Hepatocyte (in vitro differentiated cells): ENCODE data around the gene HEYL. TPM values are rescaled to one million over a fixed set of nuclear protein-coding genes. Genes with fewer than 3 reads are reported as not detected.

Experiments used
- DNase-seq: peaks from one replicate; pipeline ENCODE4 v3.0.0-alpha.2; 2016; ENCODE audit warnings: low spot score
- H2AFZ ChIP-seq: fragments of 200-600 bp; sonication (generic); 2 replicates; pipeline ENCODE4 v1.6.0; 2016; ENCODE audit warnings: antibody characterized with exemption, mild to moderate bottlenecking
- H3K27ac ChIP-seq: fragments of 200-600 bp; sonication (generic); 2 replicates; pipeline ENCODE4 v1.5.1; 2016; ENCODE audit warnings: mild to moderate bottlenecking
- H3K27me3 ChIP-seq: fragments of 200-600 bp; sonication (generic); 2 replicates; pipeline ENCODE4 v1.6.1; 2016
- H3K36me3 ChIP-seq: fragments of 200-600 bp; sonication (generic); replicated peaks from 2 replicates; pipeline ENCODE4 v1.5.1; 2016; ENCODE audit warnings: low read depth; ENCODE audit not compliant: insufficient read depth
- H3K4me1 ChIP-seq: fragments of 200-600 bp; sonication (generic); 2 replicates; pipeline ENCODE4 v1.5.1; 2016; ENCODE audit warnings: mild to moderate bottlenecking, moderate library complexity; ENCODE audit not compliant: insufficient read depth
- H3K4me2 ChIP-seq: fragments of 200-600 bp; sonication (generic); 2 replicates; pipeline ENCODE4 v1.6.0; 2016
- H3K4me3 ChIP-seq: fragments of 200-600 bp; sonication (generic); 2 replicates; pipeline ENCODE4 v1.5.1; 2016; ENCODE audit warnings: mild to moderate bottlenecking
- H3K79me2 ChIP-seq: fragments of 200-600 bp; sonication (generic); 2 replicates; pipeline ENCODE4 v1.6.0; 2017; ENCODE audit warnings: mild to moderate bottlenecking
- H3K9me2 ChIP-seq: fragments of 200-600 bp; sonication (generic); replicated peaks from 2 replicates; pipeline ENCODE4 v1.6.0; 2017; ENCODE audit warnings: mild to moderate bottlenecking; ENCODE audit not compliant: insufficient read depth
- H3K9me3 ChIP-seq: fragments of 200-600 bp; sonication (generic); 2 replicates; pipeline ENCODE4 v1.5.1; 2016; ENCODE audit warnings: low read depth, mild to moderate bottlenecking
- H4K20me1 ChIP-seq: fragments of 200-600 bp; sonication (generic); 2 replicates; pipeline ENCODE4 v1.6.0; 2016; ENCODE audit warnings: mild to moderate bottlenecking; ENCODE audit not compliant: insufficient read depth, poor library complexity, severe bottlenecking
- CTCF ChIP-seq: fragments of 200-600 bp; sonication (generic); IDR thresholded peaks from 2 replicates; pipeline ENCODE4 v1.5.1; 2016; ENCODE audit warnings: antibody characterized with exemption, mild to moderate bottlenecking; ENCODE audit not compliant: poor library complexity
- EZH2 ChIP-seq: fragments of 200-600 bp; sonication (generic); IDR thresholded peaks from 2 replicates; pipeline ENCODE4 v1.6.1; 2016; ENCODE audit warnings: antibody characterized with exemption, mild to moderate bottlenecking, borderline replicate concordance
- EZH2phosphoT487 ChIP-seq: fragments of 200-600 bp; sonication (generic); IDR thresholded peaks from one replicate; pipeline ENCODE4 v1.6.1; 2018; ENCODE audit warnings: antibody characterized with exemption, mild to moderate bottlenecking, low read depth, moderate library complexity; ENCODE audit not compliant: unreplicated experiment, severe bottlenecking
- WGBS: methylation state at CpG from one replicate; pipeline ENCODE4 v1.1.6; 2016; ENCODE audit warnings: low lambda C conversion rate; ENCODE audit errors: missing lambda C conversion rate; 5-methylcytosine and 5-hydroxymethylcytosine counted together
- polyA plus RNA-seq: library from polyadenylated mRNA; unstranded; fragments of >200 nt; fragmentation: Nextera tagmentation; extraction: Ambion mirVana; gene quantifications from 2 replicates; pipeline ENCODE4 v1.2.1, GENCODE V29; 2016
- total RNA-seq: library from RNA; depleted of rRNA; stranded (reverse); fragments of >200 nt; gene quantifications from 2 replicates; pipeline ENCODE4 v1.2.3, GENCODE V29; 2014

Gene HEYL
- total and polyA plus RNA-seq, 2 experiments from 2014 or later = 10.9 to 24.8 TPM

GRCh38 chr1:39687243-39687642, 47.8 kb upstream of the HEYL start:
- WGBS = 56% methylated on average over 2 of the region's 2 CpGs

GRCh38 chr1:39685071-39685470, 45.6 kb upstream of the HEYL start:
- Histone ChIP-seq H3K36me3 (no peaks in the 10 kb centered on the region), H3K4me1 (no peaks in the 10 kb centered on the region), H3K4me3 (no peak overlapping the region), H3K9me3 (no peaks in the 10 kb centered on the region), H3K4me2 (no peak overlapping the region), H3K27me3 (peaks cover 87% of the 10 kb centered on the region), H3K9me2 (no peaks in the 10 kb centered on the region), H3K79me2 (no peaks in the 10 kb centered on the region), H4K20me1 (no peaks in the 10 kb centered on the region), H3K27ac (no peak overlapping the region), H2AFZ (no peak overlapping the region)
- 81% methylated on average over 3 of the region's 3 CpGs for WGBS
- DNase-seq = no peak
- TF ChIP-seq CTCF = no peak
- no peak for TF ChIP-seq EZH2
- TF ChIP-seq EZH2phosphoT487 = no peak

More at GRCh38 chr1:39687243-39687642, 47.8 kb upstream of the HEYL start:
- no peak overlapping the region for H3K4me3 ChIP-seq
- peaks cover 79% of the 10 kb centered on the region for H3K27me3 ChIP-seq
- H3K9me3 ChIP-seq = no peaks in the 10 kb centered on the region
- no peak overlapping the region for H3K4me2 ChIP-seq
- DNase-seq = no peak
- H3K4me1 ChIP-seq = peaks cover 9% of the 10 kb centered on the region
- H3K27ac ChIP-seq = no peak overlapping the region
- H3K36me3 ChIP-seq = no peaks in the 10 kb centered on the region
- no peaks in the 10 kb centered on the region for H3K9me2 ChIP-seq
- H4K20me1 ChIP-seq = no peaks in the 10 kb centered on the region
- no peaks in the 10 kb centered on the region for H3K79me2 ChIP-seq
- no peak overlapping the region for H2AFZ ChIP-seq
- TF ChIP-seq EZH2phosphoT487 (no peak), EZH2 (no peak), CTCF (no peak)

GRCh38 chr1:39684313-39684664, 44.8 kb upstream of the HEYL start:
- Histone ChIP-seq H3K27ac (no peak overlapping the region), H3K4me2 (no peak overlapping the region), H3K4me1 (no peaks in the 10 kb centered on the region), H3K9me3 (no peaks in the 10 kb centered on the region), H2AFZ (no peak overlapping the region), H3K79me2 (no peaks in the 10 kb centered on the region), H3K9me2 (no peaks in the 10 kb centered on the region), H3K36me3 (no peaks in the 10 kb centered on the region), H4K20me1 (no peaks in the 10 kb centered on the region), H3K27me3 (peaks cover 86% of the 10 kb centered on the region), H3K4me3 (no peak overlapping the region)
- WGBS = 73% methylated on average over 8 of the region's 13 CpGs
- TF ChIP-seq EZH2 = no peak
- no peak for TF ChIP-seq EZH2phosphoT487
- TF ChIP-seq CTCF = no peak
- no peak for DNase-seq
